ENCODE results near the gene LTBP3. TPM values are rescaled to one million over a fixed set of nuclear protein-coding genes. Genes with fewer than 3 reads are reported as not detected.

LTBP3 gene
- total RNA-seq, 1 experiment from 2014 or later = 10.6 TPM

GRCh38 chr11:65562788-65563187 lies 4.6 kb upstream of the LTBP3 start:
- Histone ChIP-seq H2BK12ac (ENCODE audit: insufficient read length, low read depth, low read length) (no peak overlapping the region), H3K27ac (ENCODE audit: insufficient read length, low read depth, low read length) (no peak overlapping the region)

More at GRCh38 chr11:65562788-65563187, 4.6 kb upstream of the LTBP3 start:
- H3K36me3 Mint-ChIP-seq (ENCODE audit: insufficient read depth in 1 of 3, low read depth in 3 of 3) = no peaks in the 10 kb centered on the region
- TF ChIP-seq CTCF (conservative IDR thresholded peaks at IDR 0.05) = no peak
- Histone ChIP-seq H3K79me2 (ENCODE audit: insufficient read depth, low read length) (no peaks in the 10 kb centered on the region), H2BK120ac (ENCODE audit: low read depth, low read length, poor library complexity, severe bottlenecking) (no peak overlapping the region), H3K23ac (ENCODE audit: insufficient read length, low read depth, low read length) (no peak overlapping the region), H3K27me3 (ENCODE audit: insufficient read depth, low read length) (no peaks in the 10 kb centered on the region; the same call in 1 of the 2 replicates), H3K18ac (ENCODE audit: insufficient read length, low read depth, low read length) (no peak overlapping the region), H3K4me1 (ENCODE audit: insufficient read depth, low read length) (peaks cover 3% of the 10 kb centered on the region; the same call in 1 of the 2 replicates), H2BK15ac (ENCODE audit: low read depth, low read length) (no peak overlapping the region), H3K56ac (ENCODE audit: insufficient read length, low read depth, low read length) (no peak overlapping the region), H2BK20ac (ENCODE audit: low read depth, low read length, poor library complexity, severe bottlenecking) (no peak overlapping the region), H3K23me2 (ENCODE audit: insufficient read length, low read depth, low read length, poor library complexity, severe bottlenecking) (no peaks in the 10 kb centered on the region), H3K4ac (ENCODE audit: low read depth, low read length) (no peak overlapping the region), H4K20me1 (ENCODE audit: control insufficient read depth, insufficient read depth, insufficient read length) (no peaks in the 10 kb centered on the region), H2BK5ac (ENCODE audit: insufficient read length, low read length) (no peak overlapping the region), H4K5ac (ENCODE audit: insufficient read length, low read depth, low read length) (no peak overlapping the region), H4K91ac (ENCODE audit: insufficient read length, low read depth, low read length) (no peak overlapping the region), H3T11ph (ENCODE audit: low read length) (no peak overlapping the region), H3K79me1 (ENCODE audit: insufficient read depth, low read depth, low read length, poor library complexity, severe bottlenecking) (no peaks in the 10 kb centered on the region), H4K8ac (replicated peaks; ENCODE audit: insufficient read length, low read depth, low read length) (no peak overlapping the region), H2AK5ac (ENCODE audit: insufficient read length, low read length) (no peak overlapping the region), H3K4me2 (ENCODE audit: insufficient read depth, insufficient read length, low read length) (no peak overlapping the region), H2AFZ (ENCODE audit: low read length) (no peak overlapping the region), H3K9ac (ENCODE audit: extremely low read depth, insufficient read length, low read length) (no peak overlapping the region), H3K14ac (ENCODE audit: insufficient read depth, low read length) (no peak overlapping the region), H3K9me3 (ENCODE audit: control insufficient read depth, low read depth, low read length) (no peaks in the 10 kb centered on the region)
- no peak overlapping the region; a peak in 1 of 5 replicates for H3K4me3 Mint-ChIP-seq
- H3K27ac Mint-ChIP-seq = no peak overlapping the region
- peaks cover 21% of the 10 kb centered on the region for H3K27me3 Mint-ChIP-seq (ENCODE audit: low read depth)
- WGBS (ENCODE audit: extremely low coverage, insufficient read length, low lambda C conversion rate) = no CpG with 5 or more reads among the region's 9 CpGs
- no peaks in the 10 kb centered on the region for H3K9me3 Mint-ChIP-seq
- H3K4me1 Mint-ChIP-seq = peaks cover 22 to 34% of the 10 kb centered on the region in 2 experiments
- no peak for DNase-seq

Data from H9 (cell line).